Activated naive CD4-positive, alpha-beta T cell treated with anti-CD3 and anti-CD28 coated beads for 36 hours (primary cell): ENCODE results near the gene LRRC23. TPM values are rescaled to one million over a fixed set of nuclear protein-coding genes. Genes with fewer than 3 reads are reported as not detected.
A peak's percentile ranks its signal among the peaks of the same experiment; 100 is the strongest.
"Not testable (repeated sequence)": the region's sequence is repeated elsewhere in the genome, so short reads cannot be mapped to it uniquely, and the experiment has no call there.

Experiments used
- CTCF ChIA-PET: fragments of 350-600 bp; sonication (Branson Sonifier 250); formaldehyde crosslinking; loops from one replicate; lab custom pipeline; 2021; ENCODE audit warnings: antibody characterized with exemption; lab: Charles Lee
- DNase-seq: peaks from one replicate; pipeline ENCODE4 v3.0.0-alpha.2; 2020
- H3K27ac Mint-ChIP-seq: one replicate; pipeline ENCODE4 v1.8.0; 2021; ENCODE audit warnings: mild to moderate bottlenecking, mixed read lengths
- H3K27me3 Mint-ChIP-seq: one replicate; pipeline ENCODE4 v1.8.0; 2021; ENCODE audit warnings: low read depth, mixed read lengths
- H3K36me3 Mint-ChIP-seq: one replicate; pipeline ENCODE4 v1.8.0; 2021; ENCODE audit warnings: low read depth, mixed read lengths
- H3K4me1 Mint-ChIP-seq: one replicate; pipeline ENCODE4 v1.8.0; 2021; ENCODE audit warnings: low read depth, mixed read lengths
- H3K4me3 Mint-ChIP-seq: one replicate; pipeline ENCODE4 v1.8.0; 2021; ENCODE audit warnings: mild to moderate bottlenecking, moderate library complexity, mixed read lengths
- H3K9me3 Mint-ChIP-seq: one replicate; pipeline ENCODE4 v1.8.0; 2021; ENCODE audit warnings: mixed read lengths
- intact Hi-C: fragments of 100-400 bp; cut with micrococcal nuclease; formaldehyde crosslinking; loops from one replicate; pipeline ENCODE4 v1.15.1; 2023
- total RNA-seq, 2 experiments: library from RNA; stranded (reverse); gene quantifications; one replicate each; pipeline ENCODE4 v1.2.3, GENCODE V29; 2021

The LRRC23 gene
- total RNA-seq, 2 experiments from 2014 or later = 6.3 to 6.4 TPM

- no peaks in the 10 kb centered on the region for H3K27me3 Mint-ChIP-seq
- peaks cover 47% of the 10 kb centered on the region for H3K4me1 Mint-ChIP-seq
- H3K9me3 Mint-ChIP-seq = no peaks in the 10 kb centered on the region
- CTCF ChIA-PET = interaction anchor here (0.9 to 3.4 kb wide), 3 partner anchors 15 to 75 kb away, joined by 3 to 18 read pairs (median 6); partner anchors contain the start of genes CDCA3 and USP5
- no peak for DNase-seq
- intact Hi-C loops = loop anchor here (1.0 kb wide), 1 partner anchor 114 kb away; the partner anchor contains the start of gene MLF2
- H3K27ac Mint-ChIP-seq = peak overlapping the region; percentile 94
- H3K4me3 Mint-ChIP-seq = peak overlapping the region; percentile 98
- peaks cover 50% of the 10 kb centered on the region for H3K36me3 Mint-ChIP-seq
Observed at GRCh38 chr12:6866920-6867412, 37.7 kb upstream of the LRRC23 start.

DNA sequence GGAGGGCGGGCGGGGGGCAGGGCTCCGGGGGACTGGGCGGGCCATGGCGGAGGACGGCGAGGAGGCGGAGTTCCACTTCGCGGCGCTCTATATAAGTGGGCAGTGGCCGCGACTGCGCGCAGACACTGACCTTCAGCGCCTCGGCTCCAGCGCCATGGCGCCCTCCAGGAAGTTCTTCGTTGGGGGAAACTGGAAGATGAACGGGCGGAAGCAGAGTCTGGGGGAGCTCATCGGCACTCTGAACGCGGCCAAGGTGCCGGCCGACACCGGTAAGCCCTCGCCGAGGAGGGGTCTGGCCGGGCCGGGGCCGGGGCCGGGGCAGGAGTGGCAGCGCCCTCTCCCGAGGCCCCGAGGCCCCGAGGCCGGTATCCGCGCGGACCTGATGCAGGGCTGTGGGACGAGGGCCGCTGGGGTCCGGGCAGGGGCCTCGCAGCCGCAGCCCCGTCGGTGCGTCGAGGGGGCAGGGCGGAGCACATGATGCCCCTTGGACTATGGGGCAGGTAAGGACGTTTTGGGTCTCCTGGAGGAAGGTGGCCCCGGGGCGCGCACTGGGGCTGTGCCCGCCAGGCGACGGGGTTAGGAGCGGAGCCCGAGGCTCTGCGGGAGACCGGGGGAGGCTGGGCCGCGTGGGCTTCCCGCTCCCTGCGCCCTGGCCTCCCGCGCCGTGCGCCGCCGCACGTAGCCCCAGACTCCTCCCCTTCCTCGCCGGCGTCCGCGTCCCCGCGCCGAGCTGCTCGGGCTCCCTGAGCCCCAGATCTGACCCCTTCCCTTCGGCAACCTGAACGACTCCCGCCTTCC is 37.0 kb upstream of the LRRC23 start, which contains the start of gene TPI1:
Gene TPI1, plus strand, starts transcription at position 119 of the 798 bp plus-strand sequence. Its CDS starts 36 bp downstream, at position 155.
- H3K27me3 Mint-ChIP-seq = no peaks in the 10 kb centered on the region
- peak within 1 kb of the TSS; percentile 98 for H3K4me3 Mint-ChIP-seq
- peak within 1 kb of the TSS; percentile 94 for H3K27ac Mint-ChIP-seq
- CTCF ChIA-PET = interaction anchor here (0.9 to 3.4 kb wide), 4 partner anchors 15 to 76 kb away, joined by 3 to 18 read pairs (median 5); partner anchors contain the start of genes CDCA3 and USP5
- peaks cover 52% of the 10 kb centered on the region for H3K4me1 Mint-ChIP-seq
- H3K9me3 Mint-ChIP-seq = no peaks in the 10 kb centered on the region
- H3K36me3 Mint-ChIP-seq = peaks cover 51% of the 10 kb centered on the region
- peak; percentile 79 for DNase-seq
- intact Hi-C loops = loop anchor here (1.0 to 2.0 kb wide), 3 partner anchors 57 to 225 kb away; partner anchors contain the start of genes C1R and MLF2

DNA sequence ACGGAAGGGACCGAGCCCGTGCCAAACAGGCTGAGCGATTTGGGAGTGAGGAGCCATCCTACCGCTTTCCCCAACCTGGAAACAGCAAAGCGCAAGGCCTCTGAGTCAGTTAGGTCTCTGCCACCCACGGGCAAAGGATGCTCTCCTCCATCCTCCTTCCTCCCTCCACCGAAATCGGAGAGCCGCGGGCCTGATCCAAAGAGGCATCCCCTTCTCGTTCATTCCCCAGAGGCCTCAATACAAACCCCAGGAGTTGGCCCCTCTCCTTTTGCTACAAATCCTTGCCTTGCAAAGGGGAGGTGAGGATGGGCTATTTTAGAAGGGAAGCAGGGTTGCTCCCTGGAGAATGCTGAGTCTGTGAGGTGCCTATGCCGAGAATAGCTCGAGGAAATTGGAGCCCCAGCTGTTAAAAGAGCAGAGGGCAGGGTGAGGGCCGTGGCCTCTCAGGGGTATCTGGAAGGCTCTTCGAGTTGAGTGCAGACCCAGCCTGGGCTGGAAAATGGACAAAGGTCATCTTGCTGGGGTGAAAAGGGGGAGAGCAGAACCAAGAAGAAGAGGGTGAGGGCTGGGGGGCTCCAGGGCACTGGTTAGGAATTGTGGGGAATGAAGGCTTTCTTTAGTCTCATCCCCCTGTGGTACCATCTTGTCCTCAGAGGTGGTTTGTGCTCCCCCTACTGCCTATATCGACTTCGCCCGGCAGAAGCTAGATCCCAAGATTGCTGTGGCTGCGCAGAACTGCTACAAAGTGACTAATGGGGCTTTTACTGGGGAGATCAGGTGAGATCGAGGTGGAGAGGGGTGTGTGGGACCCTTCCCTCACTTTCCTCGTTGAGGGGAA is 36.2 kb upstream of the LRRC23 start:
- Mint-ChIP-seq H3K4me3 (peak overlapping the region; percentile 98), H3K36me3 (peaks cover 49% of the 10 kb centered on the region), H3K27ac (peak overlapping the region; percentile 92), H3K27me3 (no peaks in the 10 kb centered on the region), H3K4me1 (peaks cover 52% of the 10 kb centered on the region), H3K9me3 (no peaks in the 10 kb centered on the region)
- CTCF ChIA-PET = interaction anchor here (0.9 to 1.8 kb wide), 11 partner anchors 13 to 114 kb away, joined by 3 to 19 read pairs (median 4); partner anchors contain the start of genes CDCA3 and USP5
- intact Hi-C loops = loop anchor here (1.0 to 2.0 kb wide), 4 partner anchors 23 to 241 kb away; partner anchors contain the start of genes C1R and C1RL
- DNase-seq = no peak

DNA sequence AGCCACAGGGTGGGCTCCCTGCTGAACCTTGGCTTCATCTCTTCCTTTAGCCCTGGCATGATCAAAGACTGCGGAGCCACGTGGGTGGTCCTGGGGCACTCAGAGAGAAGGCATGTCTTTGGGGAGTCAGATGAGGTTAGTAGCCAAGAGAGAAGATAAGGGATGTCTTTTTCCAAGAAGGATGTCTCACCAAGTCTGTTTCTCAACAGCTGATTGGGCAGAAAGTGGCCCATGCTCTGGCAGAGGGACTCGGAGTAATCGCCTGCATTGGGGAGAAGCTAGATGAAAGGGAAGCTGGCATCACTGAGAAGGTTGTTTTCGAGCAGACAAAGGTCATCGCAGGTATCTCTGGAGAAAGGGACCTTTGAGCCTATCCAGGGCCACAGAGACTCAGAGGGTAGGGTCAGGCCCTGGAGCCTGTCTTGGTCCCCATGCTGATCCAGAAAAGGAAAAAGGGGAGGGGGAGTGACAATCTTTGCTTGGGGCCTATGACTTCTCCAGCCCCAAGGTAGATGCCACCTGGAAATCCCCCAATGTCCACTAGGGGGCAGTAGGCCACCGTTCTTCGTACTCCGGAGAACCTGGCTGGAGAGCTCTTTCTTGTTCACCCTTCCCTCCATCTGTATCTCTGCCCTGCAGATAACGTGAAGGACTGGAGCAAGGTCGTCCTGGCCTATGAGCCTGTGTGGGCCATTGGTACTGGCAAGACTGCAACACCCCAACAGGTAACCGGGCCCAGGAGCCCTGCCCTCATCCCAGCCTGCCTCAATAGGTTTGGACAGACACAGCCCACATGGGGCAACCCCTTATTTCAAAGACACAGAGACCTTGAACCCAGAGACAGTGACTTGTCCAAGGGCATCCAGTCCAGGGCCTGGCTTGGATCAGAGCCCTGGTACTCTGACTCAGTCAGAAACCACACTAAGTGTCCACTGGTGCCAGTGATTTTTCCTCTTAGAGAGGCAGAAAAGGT is 35.3 kb upstream of the LRRC23 start:
- Mint-ChIP-seq H3K27ac (peak overlapping the region; percentile 92), H3K27me3 (no peaks in the 10 kb centered on the region), H3K36me3 (peaks cover 43% of the 10 kb centered on the region), H3K4me1 (peaks cover 56% of the 10 kb centered on the region), H3K9me3 (no peaks in the 10 kb centered on the region), H3K4me3 (peak overlapping the region; percentile 98)
- intact Hi-C loops = loop anchor here (1.0 to 5.0 kb wide), 6 partner anchors 22 to 1158 kb away; partner anchors contain the start of genes C1R, C1RL and PTPN6
- CTCF ChIA-PET = interaction anchor here (0.5 to 1.8 kb wide), 17 partner anchors 10 to 269 kb away, joined by 3 to 19 read pairs (median 3); partner anchors contain the start of genes CDCA3 and USP5
- peak; percentile 93 for DNase-seq

DNA sequence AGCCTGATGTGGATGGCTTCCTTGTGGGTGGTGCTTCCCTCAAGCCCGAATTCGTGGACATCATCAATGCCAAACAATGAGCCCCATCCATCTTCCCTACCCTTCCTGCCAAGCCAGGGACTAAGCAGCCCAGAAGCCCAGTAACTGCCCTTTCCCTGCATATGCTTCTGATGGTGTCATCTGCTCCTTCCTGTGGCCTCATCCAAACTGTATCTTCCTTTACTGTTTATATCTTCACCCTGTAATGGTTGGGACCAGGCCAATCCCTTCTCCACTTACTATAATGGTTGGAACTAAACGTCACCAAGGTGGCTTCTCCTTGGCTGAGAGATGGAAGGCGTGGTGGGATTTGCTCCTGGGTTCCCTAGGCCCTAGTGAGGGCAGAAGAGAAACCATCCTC is 34.3 kb upstream of the LRRC23 start:
- H3K27ac Mint-ChIP-seq = peak overlapping the region; percentile 92
- not testable (repeated sequence) for H3K4me3 Mint-ChIP-seq, H3K27me3 Mint-ChIP-seq, H3K9me3 Mint-ChIP-seq, DNase-seq
- intact Hi-C loops = loop anchor here (5.0 kb wide), 2 partner anchors 82 to 1157 kb away; partner anchors contain the start of gene PTPN6
- H3K4me1 Mint-ChIP-seq = peaks cover 56% of the 10 kb centered on the region
- CTCF ChIA-PET = interaction anchor here (1.3 to 1.5 kb wide), 3 partner anchors 11 to 62 kb away, joined by 3 to 7 read pairs (median 4); no protein-coding TSS in a partner anchor
- peaks cover 41% of the 10 kb centered on the region for H3K36me3 Mint-ChIP-seq

DNA sequence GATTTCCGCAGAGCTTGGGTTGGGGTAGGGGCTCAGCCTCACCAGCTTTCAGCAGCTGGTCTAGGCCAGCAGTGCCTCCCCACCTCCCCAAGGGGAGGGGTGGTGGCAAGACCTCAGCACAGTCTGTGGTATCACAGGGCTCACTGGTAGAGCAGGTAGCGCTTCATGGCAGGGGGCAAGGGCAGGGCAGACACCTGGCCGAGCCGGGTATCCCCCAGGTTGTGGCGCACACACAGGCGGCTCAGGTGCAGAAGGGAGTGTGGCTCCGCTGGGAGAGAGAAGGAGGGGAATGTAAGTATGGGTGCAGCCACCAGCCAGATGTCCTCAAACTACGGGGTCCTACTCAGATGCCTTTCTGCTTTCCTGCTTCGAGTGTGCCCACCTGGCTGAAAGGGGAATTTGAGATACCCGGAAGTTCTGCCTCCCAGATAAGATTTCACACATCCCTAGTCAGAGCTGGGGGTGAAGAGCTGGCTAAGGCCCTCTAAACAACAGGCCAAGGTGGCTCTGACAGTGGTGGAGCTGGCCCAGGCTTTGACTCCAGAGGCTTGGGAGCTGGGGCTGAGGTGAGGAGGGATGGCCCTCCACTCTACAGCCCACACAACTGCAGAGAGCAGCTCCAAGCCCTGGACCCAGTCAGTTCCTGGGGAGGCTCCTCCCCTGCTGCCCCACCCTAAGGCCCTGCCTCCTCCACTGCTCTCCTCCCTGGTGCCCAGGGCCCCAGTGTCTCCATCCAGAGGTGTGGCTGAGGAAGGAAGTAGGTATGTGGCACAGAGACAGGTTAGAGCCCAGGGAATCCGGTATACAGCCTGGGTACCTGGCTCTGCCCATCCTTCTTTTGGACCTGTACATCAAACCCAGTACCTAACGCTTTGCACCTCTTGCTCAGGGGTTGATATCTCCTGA is 33.3 kb upstream of the LRRC23 start:
- peak overlapping the region; percentile 81 for H3K27ac Mint-ChIP-seq
- peak overlapping the region; percentile 88 for H3K4me3 Mint-ChIP-seq
- peak; percentile 51 for DNase-seq
- no peaks in the 10 kb centered on the region for H3K9me3 Mint-ChIP-seq
- intact Hi-C loops = loop anchor here (5.0 kb wide), 2 partner anchors 81 to 1156 kb away; partner anchors contain the start of gene PTPN6
- CTCF ChIA-PET = interaction anchor here (0.6 to 3.8 kb wide), 15 partner anchors 11 to 420 kb away, joined by 3 to 33 read pairs (median 7); partner anchors contain the start of genes C12orf57, CDCA3, RNU7-1 and USP5
- peaks cover 40% of the 10 kb centered on the region for H3K36me3 Mint-ChIP-seq
- no peaks in the 10 kb centered on the region for H3K27me3 Mint-ChIP-seq
- H3K4me1 Mint-ChIP-seq = peaks cover 56% of the 10 kb centered on the region

- peak overlapping the region; percentile 88 for H3K4me3 Mint-ChIP-seq
- intact Hi-C loops = loop anchor here (1.0 to 5.0 kb wide), 13 partner anchors 19 to 1155 kb away; partner anchors contain the start of genes EMG1, ENO2, LPCAT3 and LRRC23
- CTCF ChIA-PET = interaction anchor here (0.6 to 3.8 kb wide), 34 partner anchors 10 to 508 kb away, joined by 3 to 33 read pairs (median 4); partner anchors contain the start of genes C12orf57, CDCA3, COPS7A and ENO2
- peak overlapping the region; percentile 81 for H3K27ac Mint-ChIP-seq
- H3K9me3 Mint-ChIP-seq = no peaks in the 10 kb centered on the region
- DNase-seq = peak; percentile 86
- H3K4me1 Mint-ChIP-seq = peaks cover 47% of the 10 kb centered on the region
- H3K27me3 Mint-ChIP-seq = no peaks in the 10 kb centered on the region
- peaks cover 44% of the 10 kb centered on the region for H3K36me3 Mint-ChIP-seq
Observed at GRCh38 chr12:6872073-6873048, 32.3 kb upstream of the LRRC23 start.

- H3K4me3 Mint-ChIP-seq = peak within 1 kb of the TSS; percentile 88
- CTCF ChIA-PET = interaction anchor here (0.6 to 3.8 kb wide), 30 partner anchors 9 to 335 kb away, joined by 3 to 33 read pairs (median 4); partner anchors contain the start of genes CDCA3, COPS7A, ENO2 and USP5
- peak; percentile 99 for DNase-seq
- intact Hi-C loops = loop anchor here (1.0 to 5.0 kb wide), 13 partner anchors 18 to 1154 kb away; partner anchors contain the start of genes EMG1, ENO2, LPCAT3 and LRRC23
- peak within 1 kb of the TSS; percentile 81 for H3K27ac Mint-ChIP-seq
- no peaks in the 10 kb centered on the region for H3K27me3 Mint-ChIP-seq
- H3K4me1 Mint-ChIP-seq = peaks cover 45% of the 10 kb centered on the region
- peaks cover 39% of the 10 kb centered on the region for H3K36me3 Mint-ChIP-seq
- no peaks in the 10 kb centered on the region for H3K9me3 Mint-ChIP-seq
Observed at GRCh38 chr12:6873094-6874014, 31.3 kb upstream of the LRRC23 start, which contains the start of gene SPSB2. Gene SPSB2 (minus strand): TSS chr12:6873303. CDS start chr12:6872901, 402 bp downstream.
